Astrocyte (in vitro differentiated cells and primary cell): ENCODE measurements around the gene RTL10. TPM values are rescaled to one million over a fixed set of nuclear protein-coding genes. Genes with fewer than 3 reads are reported as not detected.

Source experiments
- DNase-seq: peaks from one replicate; pipeline ENCODE4 v3.0.0-alpha.2; 2010; ENCODE audit warnings: low read depth
- FAIRE-seq: peaks from 2 replicates; lab custom pipeline; 2011; peaks lifted over from hg19 to GRCh38; lab: Jason Lieb, UNC
- H2AFZ ChIP-seq: 2 replicates; pipeline ENCODE4 v1.6.0; 2012; ENCODE audit warnings: low read depth, low read length, inconsistent platforms
- H3K27ac ChIP-seq: 2 replicates; pipeline ENCODE4 v1.5.1; 2011; ENCODE audit warnings: low read depth, low read length, inconsistent platforms
- H3K27me3 ChIP-seq: 2 replicates; pipeline ENCODE4 v1.6.0; 2011; ENCODE audit warnings: low read length, inconsistent platforms; ENCODE audit not compliant: insufficient read depth
- H3K36me3 ChIP-seq: 2 replicates; pipeline ENCODE4 v1.5.1; 2011; ENCODE audit warnings: low read length, inconsistent platforms; ENCODE audit not compliant: insufficient read depth
- H3K4me1 ChIP-seq: 2 replicates; pipeline ENCODE4 v1.5.1; 2011; ENCODE audit warnings: low read length, inconsistent platforms; ENCODE audit not compliant: insufficient read depth
- H3K4me2 ChIP-seq: 2 replicates; pipeline ENCODE4 v1.6.0; 2012; ENCODE audit warnings: low read length, inconsistent platforms
- H3K4me3 ChIP-seq: 2 replicates; pipeline ENCODE4 v1.5.1; 2011; ENCODE audit warnings: low read depth, mild to moderate bottlenecking, low read length, inconsistent platforms; ENCODE audit not compliant: insufficient read depth
- H3K79me2 ChIP-seq: 2 replicates; pipeline ENCODE4 v1.6.0; 2012; ENCODE audit warnings: mild to moderate bottlenecking, low read length, inconsistent platforms; ENCODE audit not compliant: insufficient read depth
- H3K9ac ChIP-seq: 2 replicates; pipeline ENCODE4 v1.6.0; 2012; ENCODE audit warnings: mild to moderate bottlenecking, low read length, inconsistent platforms
- H3K9me3 ChIP-seq: 2 replicates; pipeline ENCODE4 v1.5.1; 2012; ENCODE audit warnings: low read depth, mild to moderate bottlenecking, low read length, inconsistent platforms; ENCODE audit not compliant: insufficient read depth
- H4K20me1 ChIP-seq: 2 replicates; pipeline ENCODE4 v1.6.0; 2012; ENCODE audit warnings: low read length, inconsistent platforms; ENCODE audit not compliant: insufficient read depth
- H3K27ac Mint-ChIP-seq: one replicate; pipeline ENCODE4 v1.8.0; 2021; ENCODE audit warnings: mild to moderate bottlenecking, mixed read lengths; ENCODE audit not compliant: unreplicated experiment
- H3K27me3 Mint-ChIP-seq: one replicate; pipeline ENCODE4 v1.8.0; 2021; ENCODE audit warnings: low read depth, mixed read lengths; ENCODE audit not compliant: unreplicated experiment
- H3K36me3 Mint-ChIP-seq: one replicate; pipeline ENCODE4 v1.8.0; 2021; ENCODE audit warnings: low read depth, mixed read lengths; ENCODE audit not compliant: unreplicated experiment
- H3K4me1 Mint-ChIP-seq: one replicate; pipeline ENCODE4 v1.8.0; 2021; ENCODE audit warnings: low read depth, mixed read lengths; ENCODE audit not compliant: unreplicated experiment
- H3K4me3 Mint-ChIP-seq: one replicate; pipeline ENCODE4 v1.8.0; 2021; ENCODE audit warnings: mild to moderate bottlenecking, moderate library complexity, mixed read lengths; ENCODE audit not compliant: unreplicated experiment
- H3K9me3 Mint-ChIP-seq: one replicate; pipeline ENCODE4 v1.8.0; 2021; ENCODE audit warnings: mild to moderate bottlenecking, mixed read lengths; ENCODE audit not compliant: unreplicated experiment
- CTCF ChIP-seq: IDR thresholded peaks from 2 replicates; pipeline ENCODE4 v1.5.1; 2011; ENCODE audit warnings: low read depth, mild to moderate bottlenecking, inconsistent platforms, low read length, moderate library complexity; ENCODE audit not compliant: insufficient read depth
- EZH2 ChIP-seq: IDR thresholded peaks from 2 replicates; pipeline ENCODE4 v1.6.1; 2012; ENCODE audit warnings: mild to moderate bottlenecking, low read length, inconsistent platforms; ENCODE audit not compliant: insufficient read depth
- total RNA-seq: library from RNA; stranded (reverse); gene quantifications from 2 replicates; pipeline ENCODE4 v1.2.1, GENCODE V29; 2021

The RTL10 gene
- total RNA-seq, 1 donor from 2014 or later = 43.0 TPM

GRCh38 chr22:19841641-19842392 lies 12.9 kb downstream of the RTL10 start:
- peaks cover 6% of the 10 kb centered on the region for H3K4me1 Mint-ChIP-seq
- H3K27me3 Mint-ChIP-seq = no peaks in the 10 kb centered on the region
- H3K4me3 Mint-ChIP-seq = peak overlapping the region; percentile 5
- H3K9me3 ChIP-seq = no peaks in the 10 kb centered on the region
- H3K4me3 ChIP-seq = no peak overlapping the region
- no peak for DNase-seq
- no peak overlapping the region for H3K4me2 ChIP-seq
- no peaks in the 10 kb centered on the region for H3K36me3 ChIP-seq
- no peak for FAIRE-seq
- peaks cover 4% of the 10 kb centered on the region for H3K79me2 ChIP-seq
- peak overlapping the region; percentile 38 for H3K27ac Mint-ChIP-seq
- no peaks in the 10 kb centered on the region for H3K9me3 Mint-ChIP-seq
- H3K27ac ChIP-seq = no peak overlapping the region
- H3K36me3 Mint-ChIP-seq = no peaks in the 10 kb centered on the region
- no peak overlapping the region for H3K9ac ChIP-seq
- H4K20me1 ChIP-seq = peaks cover 50% of the 10 kb centered on the region
- H3K4me1 ChIP-seq = peaks cover 13% of the 10 kb centered on the region
- no peak overlapping the region for H2AFZ ChIP-seq
- TF ChIP-seq EZH2 (no peak), CTCF (no peak)
- no peaks in the 10 kb centered on the region for H3K27me3 ChIP-seq

- Histone ChIP-seq H2AFZ (no peak overlapping the region), H3K9ac (no peak overlapping the region), H3K9me3 (no peaks in the 10 kb centered on the region), H3K27ac (no peak overlapping the region), H3K27me3 (no peaks in the 10 kb centered on the region), H4K20me1 (peaks cover 43% of the 10 kb centered on the region), H3K4me2 (no peak overlapping the region), H3K4me3 (no peak overlapping the region), H3K79me2 (no peaks in the 10 kb centered on the region), H3K36me3 (no peaks in the 10 kb centered on the region), H3K4me1 (peaks cover 13% of the 10 kb centered on the region)
- no peak for DNase-seq
- Mint-ChIP-seq H3K4me3 (no peak overlapping the region), H3K4me1 (peaks cover 6% of the 10 kb centered on the region), H3K36me3 (no peaks in the 10 kb centered on the region), H3K27ac (no peak overlapping the region), H3K27me3 (no peaks in the 10 kb centered on the region), H3K9me3 (no peaks in the 10 kb centered on the region)
- no peak for TF ChIP-seq EZH2
- TF ChIP-seq CTCF = no peak
- FAIRE-seq = no peak
Observed at GRCh38 chr22:19840955-19841640, 13.6 kb downstream of the RTL10 start.

- Histone ChIP-seq H4K20me1 (peaks cover 33% of the 10 kb centered on the region), H2AFZ (no peak overlapping the region), H3K79me2 (no peaks in the 10 kb centered on the region), H3K4me3 (no peak overlapping the region), H3K36me3 (no peaks in the 10 kb centered on the region), H3K27ac (no peak overlapping the region), H3K9me3 (no peaks in the 10 kb centered on the region), H3K4me2 (no peak overlapping the region), H3K27me3 (no peaks in the 10 kb centered on the region), H3K4me1 (peaks cover 13% of the 10 kb centered on the region), H3K9ac (no peak overlapping the region)
- no peak overlapping the region for H3K4me3 Mint-ChIP-seq
- FAIRE-seq (no peak), DNase-seq (no peak)
- H3K9me3 Mint-ChIP-seq = no peaks in the 10 kb centered on the region
- no peak overlapping the region for H3K27ac Mint-ChIP-seq
- no peaks in the 10 kb centered on the region for H3K27me3 Mint-ChIP-seq
- TF ChIP-seq EZH2 = no peak
- TF ChIP-seq CTCF = no peak
- no peaks in the 10 kb centered on the region for H3K36me3 Mint-ChIP-seq
- peaks cover 2% of the 10 kb centered on the region for H3K4me1 Mint-ChIP-seq
Observed at GRCh38 chr22:19840059-19840458, 14.6 kb downstream of the RTL10 start.
